GM19025 (cell line): ENCODE results near the gene SFXN1.

Source experiments
- ATAC-seq: cut with Tn5 transposase; IDR thresholded peaks from one replicate; pipeline ENCODE4 v1.9.1; 2021; ENCODE audit warnings: mild to moderate bottlenecking, low read depth, moderate library complexity; ENCODE audit not compliant: unreplicated experiment

The SFXN1 gene

DNA sequence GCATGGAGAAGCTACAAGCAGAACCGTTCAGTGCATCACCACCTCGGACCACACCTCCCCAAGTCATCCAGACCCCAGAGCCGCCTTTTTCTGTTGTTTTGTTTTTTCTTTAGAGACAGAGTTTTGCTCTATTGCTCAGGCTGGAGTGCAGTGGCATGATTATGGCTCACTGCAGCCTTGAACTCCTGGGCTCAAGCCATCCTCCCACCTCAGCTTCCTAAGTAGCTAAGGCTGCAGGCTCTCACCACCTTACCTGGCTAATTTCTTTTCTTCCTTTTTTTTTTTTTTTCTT is 13.5 kb upstream of the SFXN1 start:
- no peak for ATAC-seq

DNA sequence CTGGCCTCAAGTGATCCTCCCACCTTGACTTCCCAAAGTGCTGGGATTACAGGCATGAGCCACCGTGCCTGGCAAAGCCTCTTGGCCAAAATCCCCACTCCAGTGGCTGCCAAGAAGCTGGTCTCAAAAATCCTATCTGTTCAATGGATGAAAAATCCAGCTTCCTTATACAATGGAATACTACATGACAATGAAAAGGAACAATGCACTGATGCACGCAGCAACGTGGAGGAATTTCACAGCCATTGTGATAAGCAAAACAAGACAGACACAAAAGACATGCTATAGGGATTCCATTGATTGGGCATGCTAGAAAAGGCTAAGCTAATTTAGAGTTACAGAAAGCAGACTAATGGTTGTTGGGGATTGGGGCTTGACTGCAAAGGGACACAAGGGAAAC is 13.1 kb upstream of the SFXN1 start:
- ATAC-seq: no peak

DNA sequence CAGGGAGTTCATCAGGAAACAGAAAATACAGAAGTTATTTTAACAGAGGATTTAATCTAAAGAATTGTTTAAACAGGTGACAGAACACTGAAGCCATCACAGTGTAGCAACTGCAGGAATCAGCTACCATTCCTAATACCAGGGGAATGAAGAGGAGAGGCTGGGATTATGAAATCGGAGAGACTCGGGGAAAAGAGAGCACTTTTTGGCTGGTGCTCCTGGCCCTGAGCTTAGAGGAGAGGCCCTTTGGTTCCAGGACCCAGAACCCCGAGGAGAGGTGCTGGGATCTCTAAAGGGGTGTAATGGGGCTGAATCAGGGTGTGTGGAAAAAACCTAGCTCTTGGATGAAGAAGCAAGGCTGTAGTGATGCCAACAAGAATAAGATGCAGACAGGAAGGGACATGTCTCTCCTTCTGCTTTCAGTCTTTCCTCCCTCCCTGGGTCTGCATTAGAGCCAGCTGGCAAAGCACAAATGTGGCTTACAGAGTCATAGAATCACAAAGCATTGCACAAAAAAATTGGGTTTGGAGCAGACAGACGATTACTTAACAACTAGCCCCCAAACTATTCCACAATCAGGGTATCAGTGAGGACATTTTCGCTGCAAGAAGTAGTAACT is 11.6 kb upstream of the SFXN1 start:
- ATAC-seq: no peak

DNA sequence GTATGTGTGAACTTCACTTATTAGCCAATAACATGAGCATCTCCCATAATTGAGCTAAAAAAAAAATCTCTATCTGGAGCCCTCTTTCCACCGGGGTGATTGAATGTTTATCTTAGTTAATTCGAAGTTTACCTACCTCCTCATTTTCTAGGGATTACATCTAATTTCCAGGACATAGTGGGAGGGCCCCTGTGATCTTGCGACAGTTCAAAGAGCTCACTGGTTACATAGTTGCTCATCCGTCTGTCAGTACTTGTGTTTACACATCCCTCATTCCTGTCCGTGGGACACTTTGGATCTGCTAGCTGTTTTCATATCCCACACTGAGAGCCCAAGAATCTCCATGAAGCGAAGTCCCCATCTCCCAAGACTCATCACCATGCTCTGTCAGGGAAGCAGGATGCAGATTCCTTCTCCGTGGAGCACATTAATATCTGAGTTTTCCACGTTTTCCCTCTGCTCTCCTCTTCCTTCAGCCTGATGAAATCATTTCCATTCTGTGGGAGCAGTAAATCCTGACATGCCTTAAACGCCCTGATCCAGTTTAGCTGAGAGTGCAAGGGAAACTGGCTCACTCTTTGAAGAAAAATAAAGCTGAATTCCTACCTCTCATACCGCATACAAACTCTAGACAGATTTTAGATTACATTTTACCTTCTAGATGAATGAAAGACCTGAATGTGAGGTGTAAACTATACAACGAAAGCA is 10.2 kb upstream of the SFXN1 start:
- no peak for ATAC-seq

DNA sequence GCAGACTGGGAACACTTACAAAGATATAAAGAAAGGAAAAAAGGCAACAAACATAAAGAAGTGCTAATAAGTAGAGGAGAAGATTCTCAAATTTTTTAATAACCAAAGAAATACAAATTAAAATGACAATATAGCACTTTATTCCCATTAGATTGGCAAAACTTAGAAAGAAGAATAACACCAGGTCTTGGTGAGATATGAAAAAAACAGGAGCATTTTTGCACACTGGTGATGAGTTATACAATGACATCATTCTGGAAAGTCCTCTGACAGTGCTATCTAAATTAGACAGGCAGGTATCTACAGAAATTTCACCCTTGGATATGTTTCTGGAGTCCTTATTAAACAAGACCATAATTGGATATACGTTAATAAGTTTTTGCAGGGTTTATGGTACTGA is 9.5 kb upstream of the SFXN1 start:
- ATAC-seq: no peak

DNA sequence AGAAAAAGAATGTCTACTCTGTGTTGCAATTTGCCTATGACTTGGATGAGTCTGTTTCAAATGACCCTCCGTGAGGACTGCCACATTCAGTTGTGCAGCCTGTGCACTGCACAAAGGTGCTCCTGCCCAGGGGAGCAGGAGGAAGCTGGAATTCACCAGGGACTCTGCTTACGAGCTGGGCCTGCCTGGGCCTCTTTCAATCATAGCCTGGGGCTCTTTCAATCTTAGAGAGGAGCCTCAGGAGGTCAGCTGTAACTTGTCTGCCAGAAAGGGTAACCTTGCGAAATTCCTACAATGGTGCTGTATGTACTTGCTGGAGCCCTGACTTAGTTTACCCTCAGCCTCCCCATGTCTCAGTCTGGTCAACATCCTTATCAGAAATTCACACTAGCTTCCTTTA is 8.4 kb upstream of the SFXN1 start:
- no peak for ATAC-seq

DNA sequence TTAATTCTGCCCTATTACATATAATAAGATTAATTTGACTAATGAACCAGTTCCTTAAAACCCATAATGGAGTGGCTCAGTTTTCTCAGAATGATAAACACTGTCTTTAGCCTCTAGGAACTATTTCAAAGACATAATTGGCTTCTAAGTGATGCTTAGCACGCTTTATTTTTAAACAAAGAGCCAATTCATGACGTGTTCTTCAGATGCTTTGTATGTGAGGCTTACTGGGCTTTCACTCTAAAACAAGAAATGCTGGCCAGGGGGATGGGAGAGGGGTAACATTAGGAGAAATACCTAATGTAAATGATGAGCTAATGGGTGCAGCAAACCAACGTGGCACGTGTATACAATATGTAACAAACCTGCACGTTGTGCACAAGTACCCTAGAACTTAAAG is 7.6 kb upstream of the SFXN1 start:
- no peak for ATAC-seq

DNA sequence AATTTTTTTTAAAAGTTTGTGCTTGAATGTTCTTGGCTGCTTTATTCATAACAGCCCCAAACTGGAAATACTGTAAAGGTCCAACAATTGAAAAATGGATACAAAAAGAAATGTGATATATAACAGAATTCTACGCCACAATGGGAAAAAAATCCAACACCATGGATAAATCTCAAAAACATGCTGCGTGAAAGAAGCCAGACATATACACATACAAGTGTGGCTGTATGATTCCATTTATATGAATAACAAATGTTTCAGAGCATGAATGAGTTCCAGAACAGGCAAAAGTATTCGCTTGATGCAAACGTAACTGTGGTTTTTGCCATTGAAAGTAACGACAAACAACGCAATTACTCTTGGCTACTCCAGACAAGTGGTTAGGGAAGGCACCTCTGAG is 7.2 kb upstream of the SFXN1 start:
- ATAC-seq: no peak

DNA sequence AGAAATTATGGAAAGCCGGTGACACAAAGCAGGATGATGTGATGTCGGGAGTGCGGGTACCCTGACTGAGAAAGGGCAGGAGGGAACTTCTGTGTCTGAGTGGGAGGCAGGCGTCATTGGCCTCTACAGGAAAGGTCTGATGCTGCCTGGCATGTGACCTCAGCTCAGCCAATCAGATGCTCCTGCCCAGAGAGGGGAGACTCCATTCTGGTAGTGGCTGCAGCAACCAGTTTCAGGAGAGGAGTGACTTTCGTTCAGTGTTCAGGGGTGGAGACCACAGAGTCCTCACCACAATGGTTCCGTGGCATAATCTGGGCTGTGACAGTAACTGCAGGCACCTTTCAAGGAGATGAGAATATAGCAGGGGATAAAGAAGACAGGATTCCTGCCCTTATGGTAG is 6.7 kb upstream of the SFXN1 start:
- no peak for ATAC-seq

DNA sequence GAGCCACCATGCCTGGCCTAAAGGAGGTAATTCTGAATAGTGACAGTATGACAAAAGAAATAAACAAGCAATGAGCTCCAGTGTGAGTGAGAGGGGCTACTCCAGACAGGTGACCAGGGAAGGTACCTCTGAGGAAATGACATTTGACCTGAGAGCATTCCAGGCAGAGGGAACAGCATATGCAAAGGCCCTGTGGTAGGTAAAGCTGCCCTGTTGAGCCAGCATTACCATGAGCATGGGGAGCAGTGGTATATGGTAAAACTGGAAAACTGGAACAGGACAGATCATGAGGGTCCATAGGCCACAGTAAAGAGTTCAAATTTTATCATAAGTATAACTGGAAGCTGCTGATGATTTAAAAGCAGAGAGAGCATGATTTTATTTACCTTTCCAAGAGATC is 6.0 kb upstream of the SFXN1 start:
- no peak for ATAC-seq

DNA sequence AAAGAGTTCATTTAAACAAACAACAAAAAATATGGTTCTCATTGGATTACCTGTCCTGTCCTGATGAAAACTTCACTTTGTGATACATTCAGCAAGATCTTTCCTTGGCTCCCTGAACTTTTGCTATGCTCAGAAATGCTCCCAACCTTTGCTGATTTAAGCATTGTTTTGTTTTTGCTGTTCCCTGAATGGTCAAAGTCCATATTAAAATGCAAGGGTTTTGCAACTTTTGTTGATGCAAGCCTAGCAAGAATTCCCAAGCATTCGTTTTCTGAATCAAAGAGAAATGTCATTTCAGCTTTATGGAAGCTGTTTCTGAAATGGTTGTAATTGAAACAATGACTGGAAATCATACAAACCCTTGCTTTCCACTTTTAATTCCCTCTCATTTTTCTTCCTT is 3.1 kb upstream of the SFXN1 start:
- no peak for ATAC-seq

DNA sequence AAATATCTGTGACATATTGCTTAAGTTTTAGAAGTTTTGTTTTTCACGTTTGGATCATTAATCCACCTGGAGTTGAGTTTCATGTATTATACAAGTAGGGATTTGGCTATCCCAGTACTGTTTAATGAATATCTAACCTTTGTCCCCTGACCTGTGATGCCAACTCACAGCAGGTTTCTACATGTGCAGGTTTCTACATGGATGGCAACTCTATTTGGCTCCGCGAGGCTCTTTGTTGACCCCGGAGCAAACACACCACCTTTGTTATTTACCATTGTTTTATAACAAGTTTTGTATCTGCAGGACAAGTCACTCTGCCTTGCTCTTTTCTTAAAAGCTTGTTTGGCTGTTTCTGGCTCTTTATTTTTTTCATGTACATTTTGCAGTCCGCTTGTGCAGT is 920 bp upstream of the SFXN1 start:
- ATAC-seq: no peak

DNA sequence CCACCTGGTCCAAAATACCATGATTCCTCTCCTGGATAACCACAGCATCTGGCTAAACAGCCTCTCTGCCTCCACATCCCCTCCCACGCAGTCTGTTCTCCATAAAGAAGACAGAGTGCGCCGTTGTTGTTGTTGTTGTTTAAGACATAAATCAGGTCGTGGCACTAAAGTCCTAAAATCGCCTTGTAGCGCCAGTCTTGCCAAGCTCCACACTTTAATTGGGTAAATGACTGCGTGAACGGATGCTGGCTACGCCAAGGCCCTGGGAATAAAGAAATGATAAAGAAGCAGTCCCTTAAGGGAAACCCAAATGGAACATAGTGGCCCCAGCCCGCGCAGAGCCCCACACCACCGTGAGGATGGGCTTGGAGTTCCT is 364 bp upstream of the SFXN1 start:
- no peak for ATAC-seq

DNA sequence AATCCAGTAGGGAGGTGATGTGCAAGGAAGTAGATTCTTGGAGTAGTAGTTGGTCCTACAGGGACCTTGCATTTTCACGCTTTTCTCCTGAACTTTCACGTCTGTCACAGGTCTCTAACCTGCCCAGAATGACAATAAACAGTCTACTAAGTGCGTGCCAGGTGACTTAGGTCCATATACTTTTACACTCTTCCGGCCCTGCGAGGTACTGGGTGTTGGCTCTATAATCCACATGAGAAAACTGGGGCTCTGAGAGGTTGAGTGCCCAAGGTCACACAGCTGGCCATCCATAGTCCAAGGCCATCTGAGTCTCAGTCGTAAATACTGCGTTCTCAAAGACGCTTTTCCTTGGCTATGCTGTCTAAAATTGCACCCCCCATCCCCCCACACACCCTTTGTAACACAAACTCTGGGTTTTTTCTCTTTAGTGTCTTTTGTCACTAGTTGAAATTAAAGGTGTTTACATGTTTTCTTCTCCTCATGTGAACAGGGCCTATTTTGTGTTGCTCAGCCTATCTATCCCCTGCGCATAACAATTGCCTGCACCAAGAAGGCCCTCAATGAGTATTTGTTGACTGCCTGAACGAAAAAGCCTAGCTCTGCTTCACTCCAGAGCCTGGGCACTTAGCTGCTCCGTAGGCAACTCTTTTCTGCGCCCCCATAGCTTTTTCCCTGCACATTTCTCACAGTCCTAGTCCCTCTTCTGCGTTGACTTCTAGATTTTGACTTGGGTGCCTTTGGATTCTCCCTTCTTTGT is 943 bp downstream of the SFXN1 start:
- ATAC-seq: no peak

DNA sequence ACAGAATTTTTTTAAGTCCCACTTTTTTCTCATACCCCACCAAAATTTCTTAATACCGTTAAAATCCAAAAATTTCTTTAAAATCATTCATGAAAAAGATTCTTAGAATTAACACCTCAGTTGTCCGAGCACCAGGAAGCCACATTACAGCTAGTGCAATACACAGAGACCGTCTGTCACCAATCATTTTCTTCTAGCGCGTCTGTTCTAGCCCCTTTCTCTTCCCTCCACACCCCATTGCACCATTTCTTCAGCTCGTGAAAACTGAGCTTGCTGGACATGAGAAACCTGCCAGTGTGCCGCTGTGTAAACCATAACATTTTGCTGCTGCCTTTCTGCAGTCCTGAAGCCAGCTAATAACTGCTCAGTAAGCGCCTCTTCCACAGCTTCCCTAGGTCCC is 5.0 kb downstream of the SFXN1 start:
- ATAC-seq: no peak

DNA sequence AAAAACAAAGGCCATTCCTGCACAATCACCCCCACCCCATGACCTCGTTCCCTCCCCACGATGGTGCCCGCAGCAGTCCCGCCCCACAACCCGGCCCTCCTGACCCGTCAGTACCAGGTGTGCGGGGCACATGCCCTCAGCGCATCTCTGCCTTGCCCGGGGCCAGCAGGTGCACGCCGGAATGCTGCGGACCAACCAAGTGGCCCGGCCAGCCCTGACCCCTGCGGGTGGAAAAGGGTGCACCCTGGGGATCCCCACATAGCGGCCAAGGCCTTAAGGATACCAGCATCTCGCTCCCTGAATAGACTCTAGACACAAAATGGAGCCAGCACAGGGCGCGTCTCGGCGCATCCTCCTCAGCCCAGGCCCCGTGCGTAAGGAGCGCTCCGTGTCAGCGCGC is 6.0 kb downstream of the SFXN1 start:
- no peak for ATAC-seq

DNA sequence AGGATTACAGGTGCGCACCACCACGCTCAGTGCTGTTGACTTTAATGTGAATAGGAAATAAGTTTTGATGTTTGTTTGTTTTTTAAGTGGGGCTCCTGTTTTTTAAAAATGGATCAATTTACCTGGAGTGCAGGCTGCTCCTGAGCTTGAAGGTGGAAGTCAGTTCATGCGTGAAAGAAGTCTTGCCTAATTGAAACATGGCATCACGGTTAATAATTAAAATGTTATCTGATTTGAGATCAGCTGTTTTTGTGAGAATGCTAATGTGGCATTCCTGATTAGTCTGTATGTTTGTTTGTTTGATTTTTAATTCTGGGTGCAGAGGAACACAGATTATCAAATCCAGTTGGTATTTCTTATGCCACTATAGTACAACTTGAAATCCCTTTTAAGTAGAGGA is 6.5 kb downstream of the SFXN1 start:
- ATAC-seq: no peak

DNA sequence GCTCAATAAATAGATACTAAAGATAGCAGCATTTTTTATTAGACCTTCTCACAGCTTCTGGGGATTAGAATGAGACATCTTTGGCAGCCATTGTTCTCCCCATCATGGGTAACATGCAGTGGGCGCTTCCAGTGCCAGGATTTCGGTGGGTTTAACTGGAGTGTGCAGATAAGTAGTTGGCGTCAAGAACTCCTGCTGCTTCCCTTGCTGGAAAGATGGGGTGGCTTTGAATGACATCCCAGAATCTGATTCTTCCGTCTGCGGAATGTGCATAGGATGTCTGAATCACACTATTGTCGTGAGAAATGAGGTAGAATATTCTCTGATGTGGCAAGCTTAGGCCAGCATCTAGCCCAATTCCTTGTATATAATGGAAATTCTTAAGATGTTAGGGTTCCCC is 7.3 kb downstream of the SFXN1 start:
- no peak for ATAC-seq

DNA sequence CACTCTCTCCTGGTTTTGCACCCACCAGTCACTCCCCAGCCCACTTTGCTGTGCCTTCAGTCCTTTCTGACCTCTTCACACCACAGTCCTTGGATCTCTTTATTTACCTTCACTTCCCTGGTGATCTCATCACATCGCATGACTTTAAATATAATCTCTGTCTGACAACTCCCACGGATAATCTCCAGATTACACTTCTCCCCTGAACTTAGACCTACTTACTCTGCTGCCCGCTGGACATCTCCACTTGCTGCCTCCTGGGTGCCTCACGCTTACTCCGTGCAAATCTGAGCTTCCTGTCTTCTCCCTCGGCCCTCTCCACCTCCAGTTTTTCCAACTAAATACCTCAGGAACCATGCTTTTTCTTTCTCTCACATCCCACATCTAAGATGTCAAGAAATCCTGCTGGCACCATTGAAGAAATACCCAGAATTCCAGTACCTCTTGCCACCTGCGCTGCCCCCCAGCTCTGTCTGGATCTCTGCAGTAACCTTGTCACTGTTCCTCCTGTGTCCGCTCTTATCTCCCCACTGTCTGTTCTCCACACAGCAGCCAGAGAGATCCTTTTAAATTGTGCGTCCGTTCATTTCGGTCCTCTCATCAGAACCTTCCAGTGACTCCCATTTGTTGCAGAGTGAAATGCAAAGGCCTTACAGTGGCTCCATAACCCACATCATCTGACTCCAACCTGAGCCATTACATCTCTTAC is 9.3 kb downstream of the SFXN1 start:
- no peak for ATAC-seq

DNA sequence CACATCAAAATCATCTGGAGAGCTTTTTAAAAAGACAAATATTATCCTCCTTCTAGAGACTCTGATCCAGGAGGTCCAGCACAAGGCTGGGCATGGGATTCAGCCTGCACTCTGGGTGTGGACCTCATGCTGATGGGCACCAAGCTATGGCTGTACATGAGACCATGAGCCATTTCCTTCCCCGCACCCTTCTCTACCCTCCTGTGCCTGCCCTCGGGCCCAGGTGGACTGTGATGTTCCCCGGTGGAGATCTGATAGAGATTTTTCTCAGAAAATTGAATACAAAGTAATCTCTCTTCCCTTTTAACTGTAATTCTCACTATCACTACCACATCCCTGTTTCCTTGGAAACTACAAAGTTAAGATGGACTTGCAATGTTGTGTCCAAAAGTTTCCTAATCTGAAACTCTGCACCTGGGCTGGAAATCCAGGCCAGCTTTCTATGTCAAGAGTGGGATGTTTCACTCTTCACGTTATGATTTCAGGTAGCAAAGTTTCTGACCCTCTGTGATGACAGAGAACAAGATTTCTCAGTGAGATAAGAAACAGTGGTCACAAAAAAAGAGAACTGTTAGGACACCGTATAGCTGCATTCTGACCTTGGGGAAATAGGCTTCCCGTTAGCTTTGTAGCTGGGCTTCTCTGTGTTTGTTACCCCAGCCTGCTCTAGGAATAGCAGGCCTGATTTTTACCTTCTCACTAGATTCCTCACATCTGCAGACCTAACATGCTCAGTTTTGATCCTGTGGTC is 11.5 kb downstream of the SFXN1 start:
- ATAC-seq: no peak

DNA sequence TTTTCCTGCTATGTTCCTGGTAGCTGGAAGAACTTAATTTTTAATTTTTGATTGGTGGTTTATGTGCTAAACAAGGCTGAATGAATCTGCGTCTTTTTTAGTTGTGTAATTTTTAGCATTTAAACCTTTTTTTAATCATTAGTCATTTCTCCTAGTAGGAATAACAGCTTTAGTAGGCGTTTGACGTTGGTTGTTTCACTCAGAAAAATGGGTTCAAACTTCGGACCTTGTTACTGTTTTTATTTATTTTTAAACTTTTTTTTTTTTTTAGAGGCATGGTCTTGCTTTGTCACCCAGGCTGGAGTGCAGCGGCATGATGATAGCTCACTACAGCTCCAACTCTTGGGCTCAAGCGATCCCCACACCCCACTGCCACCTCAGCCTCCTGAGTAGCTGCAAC is 12.9 kb downstream of the SFXN1 start:
- ATAC-seq: no peak
